ENCODE data around the gene BBS2. TPM values are rescaled to one million over a fixed set of nuclear protein-coding genes. Genes with fewer than 3 reads are reported as not detected.
A peak's percentile ranks its signal among the peaks of the same experiment; 100 is the strongest.

The BBS2 gene
- total RNA-seq, 4 donors from 2014 or later: 21.9 to 51.9 (median 37.5) TPM

DNA sequence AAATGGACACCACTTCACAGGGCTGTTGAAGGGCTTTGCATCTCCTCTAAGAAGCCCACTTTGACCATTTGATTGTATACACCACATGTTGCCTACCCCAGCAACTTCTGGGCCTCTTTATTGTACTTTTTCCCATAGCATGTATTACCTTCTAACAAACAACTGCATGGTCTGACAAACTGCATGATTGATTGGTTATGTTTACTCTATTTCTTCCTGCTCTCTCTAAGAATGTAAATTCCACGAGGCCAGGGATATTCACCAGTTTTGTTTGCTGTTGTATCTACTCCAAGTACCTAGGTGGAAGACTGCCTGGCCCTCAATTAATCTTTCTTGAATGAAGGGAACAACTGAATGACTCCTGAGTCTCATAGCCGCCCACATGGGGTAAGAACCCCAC, 22.2 kb upstream of the BBS2 start:
- TF ChIP-seq, protein P1, sequence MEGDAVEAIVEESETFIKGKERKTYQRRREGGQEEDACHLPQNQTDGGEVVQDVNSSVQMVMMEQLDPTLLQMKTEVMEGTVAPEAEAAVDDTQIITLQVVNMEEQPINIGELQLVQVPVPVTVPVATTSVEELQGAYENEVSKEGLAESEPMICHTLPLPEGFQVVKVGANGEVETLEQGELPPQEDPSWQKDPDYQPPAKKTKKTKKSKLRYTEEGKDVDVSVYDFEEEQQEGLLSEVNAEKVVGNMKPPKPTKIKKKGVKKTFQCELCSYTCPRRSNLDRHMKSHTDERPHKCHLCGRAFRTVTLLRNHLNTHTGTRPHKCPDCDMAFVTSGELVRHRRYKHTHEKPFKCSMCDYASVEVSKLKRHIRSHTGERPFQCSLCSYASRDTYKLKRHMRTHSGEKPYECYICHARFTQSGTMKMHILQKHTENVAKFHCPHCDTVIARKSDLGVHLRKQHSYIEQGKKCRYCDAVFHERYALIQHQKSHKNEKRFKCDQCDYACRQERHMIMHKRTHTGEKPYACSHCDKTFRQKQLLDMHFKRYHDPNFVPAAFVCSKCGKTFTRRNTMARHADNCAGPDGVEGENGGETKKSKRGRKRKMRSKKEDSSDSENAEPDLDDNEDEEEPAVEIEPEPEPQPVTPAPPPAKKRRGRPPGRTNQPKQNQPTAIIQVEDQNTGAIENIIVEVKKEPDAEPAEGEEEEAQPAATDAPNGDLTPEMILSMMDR (IDR thresholded peaks at IDR 0.05): no peak
- ATAC-seq (ENCODE audit: low FRiP score) (no peak), DNase-seq (ENCODE audit: low spot score) (no peak)

DNA sequence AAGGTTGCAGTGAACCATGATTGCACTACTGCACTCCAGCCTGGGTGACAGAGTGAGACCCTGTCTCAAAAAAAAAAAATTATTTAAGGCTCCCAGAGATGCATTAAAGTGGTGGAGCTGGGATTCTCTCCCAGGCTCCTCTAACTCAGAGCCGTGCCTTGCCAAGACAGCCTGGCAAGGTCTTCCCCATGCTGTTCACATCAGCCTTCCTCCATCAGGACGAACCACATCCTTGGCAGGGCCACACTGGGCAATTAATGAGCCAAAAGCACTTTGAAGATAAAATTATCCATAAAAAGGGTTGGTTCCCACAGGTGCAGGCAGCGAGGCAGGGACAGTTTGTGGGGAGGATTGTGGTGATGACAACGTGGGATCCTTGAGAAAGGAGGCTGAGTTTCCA, 19.8 kb upstream of the BBS2 start:
- TF ChIP-seq, protein P1 (IDR thresholded peaks at IDR 0.05): no peak
- ATAC-seq (ENCODE audit: low FRiP score): peak; percentile 39
- no peak for DNase-seq (ENCODE audit: low spot score)

DNA sequence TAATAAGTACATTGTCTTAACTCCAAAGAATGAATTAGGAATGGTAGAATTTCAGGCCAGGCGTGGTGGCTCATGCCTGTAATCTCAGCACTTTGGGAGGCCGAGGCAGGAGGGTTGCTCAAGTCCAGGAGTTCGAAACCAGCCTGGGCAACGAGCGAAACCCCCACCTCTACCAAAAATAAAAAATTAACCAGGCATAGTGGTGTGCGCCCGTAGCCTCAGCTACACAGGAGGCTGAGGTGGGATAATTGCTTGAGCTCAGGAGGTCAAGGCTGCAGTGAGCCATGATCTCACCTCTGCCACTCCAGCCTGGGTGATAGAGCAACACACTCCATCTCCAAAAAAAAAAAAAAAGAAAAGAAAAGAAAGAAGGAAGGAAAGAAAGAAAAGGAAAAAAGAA, 18.5 kb upstream of the BBS2 start:
- TF ChIP-seq, protein P1 (IDR thresholded peaks at IDR 0.05): no peak
- ATAC-seq (ENCODE audit: low FRiP score) (no peak), DNase-seq (ENCODE audit: low spot score) (no peak)

DNA sequence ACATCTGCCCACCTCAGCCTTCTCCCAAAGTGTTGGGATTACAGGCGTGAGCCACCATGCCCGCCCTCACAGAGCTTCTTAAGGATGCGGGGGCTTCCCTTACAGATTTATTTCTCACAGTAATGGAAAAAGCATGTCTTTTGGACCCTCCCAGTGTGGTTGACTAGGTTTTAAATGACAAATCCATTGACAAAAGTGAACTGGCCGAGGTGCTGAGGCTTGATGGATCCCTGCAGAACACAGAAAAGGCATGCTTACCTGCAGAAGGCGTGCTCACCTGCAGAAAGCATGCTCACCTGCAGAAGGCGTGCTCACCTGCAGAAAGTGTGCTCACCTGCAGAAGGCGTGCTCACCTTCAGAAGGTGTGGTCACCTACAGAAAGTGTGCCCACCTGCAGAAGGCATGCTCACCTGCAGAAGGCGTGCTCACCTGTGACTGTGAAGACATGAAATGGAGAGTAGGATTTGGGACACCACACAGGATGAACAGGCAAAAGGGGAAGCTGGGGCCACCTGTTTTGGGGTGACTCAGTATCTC, 15.1 kb upstream of the BBS2 start:
- TF ChIP-seq, protein P1 (IDR thresholded peaks at IDR 0.05): no peak
- DNase-seq (ENCODE audit: low spot score) (no peak), ATAC-seq (ENCODE audit: low FRiP score) (no peak)

DNA sequence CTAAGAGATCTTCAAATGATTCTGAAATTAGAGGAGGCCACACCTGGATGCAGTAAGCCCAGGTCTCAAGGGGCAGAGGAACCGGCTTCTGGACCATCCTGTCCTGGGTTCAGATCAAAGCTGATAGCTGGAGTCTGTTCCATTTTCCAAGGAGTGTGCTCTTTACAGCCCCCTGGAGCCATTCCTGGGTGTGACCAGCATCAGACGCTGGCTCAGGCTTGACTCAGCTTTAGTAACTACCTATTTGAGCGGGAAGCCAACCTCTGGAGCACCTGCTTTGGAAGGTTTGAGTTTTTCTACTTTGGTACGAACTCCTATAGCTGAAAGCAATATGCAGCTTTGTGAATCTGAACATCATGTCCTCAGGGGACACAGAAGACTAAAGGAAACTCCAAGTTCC, 12.9 kb upstream of the BBS2 start:
- DNase-seq (ENCODE audit: low spot score) (no peak), ATAC-seq (ENCODE audit: low FRiP score) (no peak)
- TF ChIP-seq, protein P1 (IDR thresholded peaks at IDR 0.05): no peak

DNA sequence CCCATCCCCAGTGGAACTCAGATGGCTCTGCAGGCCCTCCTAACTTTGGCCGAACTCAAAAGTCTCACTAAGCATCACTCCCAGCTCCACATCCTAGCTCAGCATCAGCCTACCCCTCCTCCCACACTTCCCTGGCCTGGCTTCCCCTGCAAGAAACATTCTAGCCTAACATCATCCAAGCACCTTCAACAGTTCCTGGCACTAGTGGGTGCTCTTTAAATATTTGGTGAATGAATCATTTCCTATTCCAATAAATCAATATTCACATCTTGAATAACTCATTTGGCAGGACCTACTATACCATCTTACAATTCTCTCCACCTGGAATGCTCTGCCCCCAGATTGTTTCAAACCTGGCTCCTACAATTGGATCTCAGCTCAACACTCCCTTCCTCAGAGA, 11.0 kb upstream of the BBS2 start:
- TF ChIP-seq, protein P1 (IDR thresholded peaks at IDR 0.05): no peak
- ATAC-seq (ENCODE audit: low FRiP score): peak; percentile 90
- DNase-seq (ENCODE audit: low spot score): no peak

DNA sequence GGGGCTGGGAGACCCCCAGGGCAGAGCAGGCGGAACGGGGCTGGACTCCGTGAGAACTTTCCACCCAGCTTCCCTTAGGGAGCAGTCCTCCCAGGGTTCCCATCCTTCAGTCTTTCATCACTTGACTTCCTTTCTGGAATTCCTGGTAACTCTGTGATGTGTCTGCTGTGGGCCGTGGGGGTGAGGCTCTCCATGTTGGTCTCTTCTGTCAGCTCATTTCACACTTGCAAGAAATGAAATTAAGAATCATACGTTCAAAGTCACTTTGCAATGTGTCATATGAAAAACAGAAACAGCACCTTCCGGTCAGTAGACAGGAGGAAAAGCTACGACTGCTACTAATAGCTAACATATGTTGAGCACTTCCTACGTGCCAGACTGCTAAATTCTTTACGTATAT, 5.4 kb upstream of the BBS2 start:
- no peak for ATAC-seq (ENCODE audit: low FRiP score)
- no peak for DNase-seq (ENCODE audit: low spot score)
- TF ChIP-seq, protein P1 (IDR thresholded peaks at IDR 0.05): no peak
